Measurements from ENCODE around the gene HTR7. TPM values are rescaled to one million over a fixed set of nuclear protein-coding genes. Genes with fewer than 3 reads are reported as not detected.

Gene HTR7
- total RNA-seq (2022; extraction: Qiagen RNA extraction): 0.14 to 0.23 TPM (median 0.19 TPM) in 5 replicates

DNA sequence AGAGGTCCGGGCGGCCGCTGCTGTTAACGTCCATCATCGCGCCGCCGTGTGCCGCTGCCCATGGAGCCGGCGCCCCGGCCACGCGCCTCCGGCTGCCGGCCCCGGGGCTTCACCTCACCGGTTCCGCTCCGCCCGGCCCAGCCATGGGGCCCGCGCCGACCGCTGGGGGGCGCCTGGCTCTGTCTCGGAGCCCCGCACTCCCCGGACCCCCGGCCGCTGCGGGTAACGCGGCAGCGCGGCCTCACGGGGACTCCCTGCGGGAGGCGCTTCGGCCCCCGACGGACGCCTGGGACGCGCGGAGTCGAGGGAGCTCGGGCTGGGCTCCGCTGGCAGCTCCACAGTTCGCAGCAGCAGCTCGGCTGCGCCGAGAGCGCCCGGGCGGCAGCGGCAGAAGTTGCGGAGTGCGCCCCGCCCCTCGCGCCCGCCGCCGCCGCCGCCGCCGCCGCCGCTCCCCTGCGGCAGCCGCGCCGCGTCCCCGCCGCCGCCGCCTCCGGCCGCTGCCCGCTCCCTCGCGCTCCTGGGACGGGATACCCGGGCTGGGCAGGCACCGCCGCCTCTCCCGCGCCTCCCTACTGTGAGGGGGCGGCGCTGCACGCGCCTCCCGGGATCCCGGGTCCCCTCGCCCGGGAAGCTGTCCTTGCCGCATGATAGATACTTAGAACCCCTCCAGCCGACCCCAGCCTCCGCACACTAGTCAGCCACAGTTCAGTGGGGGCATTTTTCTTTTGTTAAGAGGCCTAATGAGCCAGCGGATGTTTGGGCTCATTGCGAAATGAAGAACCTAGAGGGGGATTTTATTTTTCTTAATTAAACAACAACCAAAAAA lies at the start of gene HTR7:
HTR7 (minus strand) TSS at position 405 of the 826 bp plus-strand sequence; CDS start at position 37, 368 bp downstream.

DNA sequence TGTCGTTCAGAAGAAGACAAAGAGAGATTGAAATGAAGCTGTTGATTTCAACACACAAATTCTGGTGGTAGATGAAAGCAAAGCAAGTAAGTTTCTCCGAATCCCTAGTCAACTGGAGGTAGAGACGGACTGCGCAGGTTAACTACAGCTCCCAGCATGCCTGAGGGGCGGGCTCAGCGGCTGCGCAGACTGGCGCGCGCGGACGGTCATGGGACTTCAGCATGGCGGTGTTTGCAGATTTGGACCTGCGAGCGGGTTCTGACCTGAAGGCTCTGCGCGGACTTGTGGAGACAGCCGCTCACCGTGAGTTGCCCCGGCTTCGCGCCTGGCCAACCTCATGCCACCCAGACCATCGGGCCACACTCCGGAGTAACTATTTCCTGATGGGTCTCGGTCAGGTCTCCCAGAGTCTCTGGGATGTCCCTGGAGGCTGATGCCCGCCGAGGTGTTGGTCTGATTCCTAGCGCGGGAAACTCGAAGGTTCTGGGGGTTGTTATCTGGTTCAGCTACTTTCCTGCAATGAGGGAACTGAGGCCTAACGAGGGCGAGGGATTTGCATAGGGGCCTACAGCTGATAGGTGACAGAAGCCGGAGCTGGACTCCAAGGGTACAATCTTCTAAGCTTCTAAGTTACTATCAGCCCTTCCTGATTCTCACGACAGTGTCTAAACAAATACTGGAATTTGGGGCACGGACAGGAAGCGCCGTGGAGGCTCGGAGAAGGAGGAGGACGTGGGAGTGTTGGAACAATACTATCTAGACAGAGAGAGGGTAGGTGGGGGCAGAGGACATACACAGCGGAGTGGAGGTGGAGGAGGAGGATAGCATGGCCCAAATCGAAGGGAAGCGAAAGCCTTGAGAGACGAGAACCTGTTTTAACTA lies 14.2 kb upstream of the HTR7 start, which contains the start of gene RPP30:
RPP30 (plus strand) TSS at position 209 of the 882 bp plus-strand sequence; CDS start at position 222, 13 bp downstream.

Other genes starting within 250 kb of the HTR7 start
- 47.8 to 52.2 TPM (median 49.8 TPM) in 5 replicates for gene RPP30, start 13.9 kb upstream of the HTR7 start, total RNA-seq (2022; extraction: Qiagen RNA extraction)
- 29.0 to 52.3 TPM (median 41.3 TPM) in 5 replicates for gene ANKRD1, start 63.0 kb upstream of the HTR7 start, total RNA-seq (2022; extraction: Qiagen RNA extraction)